Left kidney (tissue), 2 donors: ENCODE measurements around the gene CYB561A3. TPM values are rescaled to one million over a fixed set of nuclear protein-coding genes. Genes with fewer than 3 reads are reported as not detected.

Source experiments
- DNase-seq: peaks from one replicate; pipeline ENCODE4 v3.0.0-alpha.2; 2013
- polyA plus RNA-seq: library from polyadenylated mRNA; unstranded; fragments of 120-200 nt; gene quantifications from one replicate; pipeline ENCODE4 v1.2.1, GENCODE V29; 2013; ENCODE audit not compliant: insufficient read length

Gene CYB561A3
- polyA plus RNA-seq, 1 donor: 30.2 TPM

DNA sequence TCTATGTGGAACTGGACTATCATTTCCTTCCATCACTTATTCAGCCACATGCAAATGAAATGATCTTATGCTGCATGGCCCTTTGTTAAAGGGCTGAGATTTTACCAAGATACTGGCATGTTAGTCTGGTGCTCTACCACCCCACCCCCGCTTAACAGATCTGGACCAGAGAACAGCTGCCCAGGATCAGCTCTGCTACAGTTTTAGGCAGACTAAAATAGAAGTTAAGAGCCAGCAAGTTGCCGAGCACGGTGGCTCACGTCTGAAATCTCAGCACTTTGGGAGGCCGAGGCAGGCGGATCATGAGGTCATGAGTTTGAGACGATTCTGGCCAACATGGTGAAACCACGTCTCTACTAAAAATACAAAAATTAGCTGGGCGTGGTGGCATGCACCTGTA is 33.3 kb downstream of the CYB561A3 start:
- DNase-seq: no peak

DNA sequence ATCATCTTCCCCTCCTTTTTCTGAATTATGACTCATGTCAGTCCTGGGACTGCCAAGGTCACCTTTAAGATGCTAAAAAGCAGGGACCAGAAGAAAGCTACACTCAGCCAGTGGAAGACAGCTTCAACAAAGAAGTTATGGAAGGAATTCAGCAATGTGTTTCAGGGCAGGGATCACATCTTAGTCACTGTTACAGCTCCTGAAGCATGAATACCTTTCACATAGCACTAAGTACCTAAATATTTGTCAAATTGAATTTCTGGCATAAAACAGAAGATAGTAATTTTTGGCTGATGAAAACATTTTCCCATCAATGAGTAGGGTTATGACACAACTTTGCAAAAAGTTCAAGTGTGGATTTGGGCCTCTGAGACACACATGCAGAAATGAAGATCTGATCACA is 34.0 kb downstream of the CYB561A3 start:
- no peak for DNase-seq

DNA sequence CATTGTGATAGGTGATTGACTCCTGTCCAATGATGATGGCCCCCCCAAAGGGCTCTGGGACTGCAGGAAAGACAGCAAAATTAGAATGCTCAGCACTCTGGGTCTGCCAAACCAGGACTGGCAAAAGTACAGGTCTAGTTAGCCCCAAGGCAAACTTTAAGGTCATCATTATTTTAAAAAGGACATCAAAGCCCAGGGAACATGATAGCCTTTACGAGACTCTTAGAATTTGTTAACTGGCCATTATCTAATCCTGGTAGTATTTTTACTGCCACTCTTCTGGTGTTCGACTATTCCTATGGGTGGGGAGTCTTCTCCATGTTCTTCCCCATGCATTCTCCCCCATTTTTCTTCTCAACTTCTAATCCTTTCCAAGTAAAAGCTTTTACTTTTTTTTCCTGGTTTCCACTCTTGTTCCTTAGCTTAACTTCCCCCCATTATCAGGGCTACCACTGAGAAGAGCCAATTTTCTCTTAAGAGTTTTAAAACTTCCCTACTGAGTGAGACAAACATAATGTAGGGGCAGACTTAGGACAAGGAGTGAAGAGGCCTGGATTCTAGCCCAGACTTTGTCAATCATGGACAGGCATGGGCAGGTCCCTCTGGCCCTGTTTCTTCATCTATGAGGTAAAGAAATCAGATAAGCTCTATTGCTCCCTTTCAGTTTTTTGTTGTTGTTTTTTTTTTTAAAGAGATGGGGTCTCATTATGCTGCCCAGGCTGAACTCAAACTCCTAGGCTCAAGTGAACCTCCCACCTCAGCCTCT is 35.9 kb downstream of the CYB561A3 start:
- no peak for DNase-seq

DNA sequence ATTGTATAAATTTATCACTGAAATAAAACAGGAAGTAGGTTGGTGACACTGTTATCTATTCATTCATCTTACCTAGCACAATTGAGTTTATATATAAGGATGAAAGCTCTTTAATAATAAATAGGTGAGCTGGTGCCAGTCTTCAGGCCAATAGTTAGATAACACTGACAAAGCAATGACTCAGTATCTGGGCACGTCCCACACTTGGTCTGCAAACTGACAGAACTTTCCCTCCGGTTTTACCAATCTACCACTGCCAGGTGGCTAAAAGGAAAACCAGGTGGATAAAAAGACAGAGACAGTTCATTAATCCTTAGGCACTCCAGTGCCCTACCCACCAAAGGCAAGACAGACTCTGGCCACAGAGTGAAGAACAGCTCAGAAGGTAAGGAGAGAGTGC is 46.4 kb downstream of the CYB561A3 start:
- no peak for DNase-seq

DNA sequence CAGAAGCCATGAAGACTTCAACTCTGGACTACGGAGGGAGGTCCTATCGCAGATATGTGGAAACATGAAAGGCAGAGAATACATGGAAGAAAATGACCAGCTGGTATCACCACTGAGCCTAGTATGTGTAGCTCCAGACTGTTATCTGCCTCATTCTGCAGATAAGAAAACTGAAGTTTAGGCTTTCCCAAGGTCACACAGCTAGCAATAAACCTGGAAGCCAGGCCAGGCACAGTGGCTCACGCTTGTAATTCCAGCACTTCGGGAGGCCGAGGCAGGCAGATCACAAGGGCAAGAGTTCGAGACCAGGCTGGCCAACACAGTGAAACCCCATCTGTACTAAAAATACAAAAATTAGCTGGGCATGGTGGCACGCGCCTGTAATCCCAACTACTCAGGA is 50.9 kb downstream of the CYB561A3 start:
- no peak for DNase-seq

DNA sequence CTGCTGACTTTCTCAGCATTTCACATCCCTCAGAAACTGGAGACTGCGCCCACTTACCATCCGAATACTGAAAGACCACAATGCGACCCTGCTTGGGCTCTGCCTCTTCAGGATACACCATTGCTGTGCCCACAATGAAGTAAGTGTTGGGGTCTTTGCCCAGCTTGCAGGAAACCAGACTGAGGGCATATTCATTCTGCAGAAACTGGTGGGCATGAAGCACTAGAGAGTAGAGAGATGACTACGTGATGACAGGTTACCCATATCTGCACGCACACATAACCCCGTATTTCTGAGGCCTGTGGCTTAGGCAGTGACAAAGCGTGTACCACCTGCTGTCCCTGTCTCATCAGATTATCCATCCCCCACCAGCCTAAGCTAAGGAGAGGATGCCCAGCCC is 51.9 kb downstream of the CYB561A3 start:
- DNase-seq: no peak

DNA sequence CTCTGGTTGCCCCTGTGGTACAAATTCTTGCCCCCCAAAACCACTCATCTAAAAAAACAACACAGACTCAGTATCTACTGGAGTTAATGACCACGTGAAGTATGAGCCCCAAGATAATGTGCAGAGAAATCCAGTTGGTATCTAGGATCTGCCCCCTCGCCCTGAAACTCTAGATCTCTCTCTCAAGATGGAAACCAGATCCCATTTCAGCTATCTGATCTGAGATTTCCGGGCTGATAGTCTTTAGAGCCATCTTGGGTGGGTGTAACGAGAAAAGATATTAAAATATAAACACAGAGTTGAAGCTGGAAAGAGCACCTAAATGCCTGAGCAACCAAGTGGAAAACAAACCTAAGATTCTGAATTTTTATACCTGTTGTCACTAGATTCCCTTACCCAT is 52.5 kb downstream of the CYB561A3 start:
- no peak for DNase-seq

DNA sequence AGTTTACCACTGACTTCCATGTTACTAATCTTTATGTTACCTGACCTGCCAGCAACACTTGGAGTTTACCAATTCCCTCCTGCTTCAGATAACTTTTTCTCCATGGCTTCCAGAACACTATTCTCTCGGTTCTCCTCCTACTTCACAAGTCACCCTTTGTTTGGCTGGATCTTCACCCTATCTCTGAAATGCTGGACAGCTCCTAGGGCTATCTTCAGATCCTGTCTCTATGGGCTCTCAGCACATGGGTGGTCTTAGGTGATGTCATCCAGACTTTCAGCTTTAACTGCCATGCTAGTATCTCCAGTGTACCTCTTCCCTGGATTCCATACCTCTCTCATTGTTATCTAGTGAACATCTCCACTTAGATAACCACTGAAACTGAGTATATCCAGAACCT is 54.3 kb downstream of the CYB561A3 start:
- DNase-seq: no peak

DNA sequence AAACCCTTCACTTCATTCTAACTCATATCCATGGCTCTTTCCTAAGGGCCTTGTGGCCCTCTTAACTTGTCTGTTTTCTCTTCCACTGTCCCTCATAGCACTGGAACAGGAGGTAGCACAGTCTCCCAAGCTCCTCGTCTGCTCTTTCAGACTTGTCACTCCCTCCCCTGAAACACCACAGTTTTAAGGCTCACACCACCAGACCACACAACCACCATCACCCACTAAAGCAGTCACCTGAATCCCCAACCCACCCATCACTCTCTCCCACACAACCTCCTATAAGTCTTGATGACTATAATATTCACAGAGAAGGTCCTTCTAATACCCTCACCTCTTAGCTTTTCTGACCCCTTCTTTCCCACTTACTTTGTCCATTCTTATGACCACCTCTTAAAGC is 55.5 kb downstream of the CYB561A3 start:
- no peak for DNase-seq

DNA sequence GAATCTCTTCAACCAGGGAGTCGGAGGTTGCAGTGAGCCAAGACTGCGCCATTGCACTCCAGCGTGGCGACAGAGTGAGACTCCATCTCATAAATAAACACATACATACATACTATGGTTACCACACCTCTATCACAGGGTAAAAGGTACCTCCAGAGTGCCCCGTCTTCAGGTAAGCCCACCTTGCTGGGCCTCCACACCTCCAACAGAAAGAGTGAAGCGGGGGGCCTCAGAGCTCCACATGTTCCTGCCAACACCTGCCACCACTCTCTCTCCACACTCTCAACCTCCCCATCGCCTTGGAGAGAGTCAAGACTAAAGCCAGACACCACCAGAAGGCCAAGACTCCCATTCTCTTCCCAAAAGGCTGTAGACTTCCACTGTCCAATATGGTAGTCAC is 56.3 kb downstream of the CYB561A3 start:
- no peak for DNase-seq

DNA sequence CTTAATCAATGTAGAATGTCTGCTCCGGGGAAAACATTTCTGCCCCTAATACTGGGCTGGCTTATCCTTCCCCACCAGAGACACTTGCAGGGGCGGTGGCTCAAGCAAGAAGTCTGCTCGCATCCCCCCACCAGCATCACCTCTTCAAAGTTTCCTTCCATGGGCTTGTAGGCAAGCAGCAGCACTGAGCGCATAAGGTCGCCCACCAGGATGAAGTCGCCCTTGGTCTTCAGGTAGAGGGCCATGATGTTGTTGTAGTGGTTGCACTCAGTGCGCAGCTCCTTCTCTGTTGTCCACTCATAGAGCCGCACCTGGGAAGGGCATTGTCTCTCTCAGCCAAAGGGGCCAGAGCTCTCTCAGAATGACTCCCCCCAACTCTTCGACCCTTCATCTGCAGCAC is 58.0 kb downstream of the CYB561A3 start:
- DNase-seq: no peak

DNA sequence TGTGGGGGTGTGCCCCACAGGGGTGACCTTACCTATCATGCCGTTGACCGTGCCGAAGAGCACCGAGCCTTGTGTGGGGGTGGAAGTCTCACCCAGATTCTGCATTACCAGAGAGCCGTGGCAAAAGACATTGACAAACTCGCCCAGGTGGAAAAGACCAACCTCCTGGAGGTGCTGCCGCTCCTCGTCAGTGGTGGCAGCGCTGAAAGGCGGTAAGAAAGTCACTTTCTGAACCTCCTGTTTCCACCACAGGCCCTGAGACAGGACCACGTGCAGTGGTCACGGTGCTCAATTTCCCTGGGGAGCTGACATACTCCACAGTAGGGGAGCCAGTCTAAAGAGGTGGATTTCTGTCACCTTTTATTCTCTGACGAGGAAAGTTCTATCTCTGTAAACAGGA is 59.1 kb downstream of the CYB561A3 start:
- no peak for DNase-seq

Other genes starting within 250 kb of the CYB561A3 start
- 16.7 TPM for gene VPS37C, start 200.5 kb downstream of the CYB561A3 start, polyA plus RNA-seq
- 0.18 TPM for gene PGA3, start 158.4 kb downstream of the CYB561A3 start, polyA plus RNA-seq
- 0.28 TPM for gene PGA4, start 139.5 kb downstream of the CYB561A3 start, polyA plus RNA-seq
- gene PGA5, start 120.7 kb downstream of the CYB561A3 start, polyA plus RNA-seq: 0.37 TPM
- gene VWCE, start 66.6 kb downstream of the CYB561A3 start, polyA plus RNA-seq: 4.7 TPM
- 230 TPM for gene DDB1, start 28.8 kb downstream of the CYB561A3 start, polyA plus RNA-seq
- 58.3 TPM for gene TKFC, start 28.7 kb downstream of the CYB561A3 start, polyA plus RNA-seq
- gene TMEM138, start 492 bp upstream of the CYB561A3 start, polyA plus RNA-seq: 59.2 TPM
- gene TMEM216, start 30.7 kb upstream of the CYB561A3 start, polyA plus RNA-seq: 33.3 TPM
- 129 TPM for gene CPSF7, start 68.1 kb upstream of the CYB561A3 start, polyA plus RNA-seq
- 44.5 TPM for gene SDHAF2, start 68.2 kb upstream of the CYB561A3 start, polyA plus RNA-seq
- gene LRRC10B, start 146.9 kb upstream of the CYB561A3 start, polyA plus RNA-seq: 0.63 TPM
- 4.7 TPM for gene SYT7, start 219.2 kb upstream of the CYB561A3 start, polyA plus RNA-seq